ENCODE data around the gene FOXP3.

- TF ChIP-seq CTCF (IDR thresholded peaks at IDR 0.05) = no peak
- TF ChIP-seq EP300 (IDR thresholded peaks at IDR 0.05) = no peak
- TF ChIP-seq POLR2A (IDR thresholded peaks at IDR 0.05) = no peak
Measured at GRCh38 chrX:49204017-49204416, 60.5 kb downstream of the FOXP3 start.
